Prostate gland (tissue), 2 donors: ENCODE results near the gene CDC14B.

Source experiments
- CTCF ChIP-seq, 4 experiments: fragments of 200-600 bp in 2 of 4; fragments of 450-650 bp in 2 of 4; sonication (generic) in 2 of 4; IDR thresholded peaks; 1 replicate in 3 of 4; 2 replicates in 1 of 4; pipeline ENCODE4 v1.5.1; 2016 to 2019; ENCODE audit warnings: antibody characterized with exemption in 4 of 4, mild to moderate bottlenecking in 2 of 4, moderate library complexity in 2 of 4
- POLR2A ChIP-seq: fragments of 450-650 bp; IDR thresholded peaks from one replicate; pipeline ENCODE4 v1.6.1; 2016; ENCODE audit warnings: antibody characterized with exemption, mild to moderate bottlenecking

GRCh38 chr9:96668868-96669534 is 49.4 kb upstream of the CDC14B start:
- no peak for TF ChIP-seq CTCF (IDR thresholded peaks at IDR 0.05)
- no peak for TF ChIP-seq POLR2A
